Measurements from ENCODE around the gene ZNF280B.
A peak's percentile ranks its signal among the peaks of the same experiment; 100 is the strongest.
"Not testable (repeated sequence)": the region's sequence is repeated elsewhere in the genome, so short reads cannot be mapped to it uniquely, and the experiment has no call there.

Gene ZNF280B

DNA sequence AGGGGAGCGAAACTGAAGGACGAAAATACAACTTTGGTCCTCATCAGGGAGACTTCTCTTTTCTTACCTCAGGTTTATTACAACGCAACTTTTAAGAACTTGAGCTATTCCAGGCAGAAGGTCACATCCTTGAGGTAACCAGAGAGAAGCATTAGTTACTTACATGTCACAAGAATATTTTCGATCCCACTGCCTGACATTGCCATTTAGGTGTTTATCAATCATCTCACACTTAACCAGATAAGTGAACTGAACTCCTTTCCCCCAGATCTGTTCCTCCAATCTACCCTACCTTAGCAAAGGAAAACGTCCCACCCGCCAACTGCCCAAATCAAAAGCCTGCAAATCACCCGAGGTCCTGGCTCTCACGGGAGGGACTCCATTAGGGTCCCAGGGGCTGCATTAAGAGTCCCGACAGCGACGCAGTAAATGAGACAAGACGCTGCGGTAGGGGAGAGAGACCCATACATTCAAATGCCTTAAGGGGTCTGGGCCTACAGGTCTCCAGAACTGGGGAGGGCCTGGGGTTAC, 734 bp downstream of the ZNF280B start:
- Histone ChIP-seq H3K27me3 (ENCODE audit: control insufficient read depth in 2 of 2, insufficient read depth in 2 of 2, low read length in 2 of 2) (peaks cover 0 to 3% of the 10 kb centered on the region in 2 donors), H3K4me3 (ENCODE audit: low read length in 2 of 2) (peak overlapping the region; percentile 68 to 75), H3K27ac (ENCODE audit: low read depth in 2 of 2, low read length in 2 of 2) (no peak overlapping the region), H3K9ac (ENCODE audit: low read depth in 1 of 2, low read length in 2 of 2) (peak overlapping the region in 1 of 2 donors; percentile 53), H3K9me3 (ENCODE audit: control insufficient read depth in 2 of 2, low read length in 2 of 2) (no peaks in the 10 kb centered on the region), H3K4me1 (ENCODE audit: control insufficient read depth in 2 of 2, insufficient read depth in 2 of 2, low read length in 2 of 2) (peaks cover 3 to 5% of the 10 kb centered on the region in 2 donors), H3K36me3 (ENCODE audit: control insufficient read depth in 2 of 2, insufficient read depth in 2 of 2, low read length in 2 of 2) (no peaks in the 10 kb centered on the region)

DNA sequence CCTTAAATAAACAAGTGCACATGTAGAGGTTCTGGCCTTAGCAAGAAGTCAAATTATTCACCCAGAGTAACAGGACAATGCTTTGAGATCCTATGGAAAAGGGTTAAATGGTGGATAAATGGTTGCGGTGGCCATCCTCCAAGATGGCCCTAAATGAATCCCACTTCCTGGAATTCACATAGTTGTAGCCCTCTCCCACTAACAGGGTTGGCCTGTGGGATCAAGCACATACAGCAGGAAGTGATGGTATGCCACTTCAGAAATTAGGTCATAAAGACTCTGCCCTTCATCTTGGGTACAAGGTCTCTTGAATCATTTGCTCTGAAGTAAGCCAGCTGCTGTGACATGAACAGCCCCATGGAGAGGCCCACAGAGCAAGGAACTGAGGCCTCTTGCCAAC, 1.8 kb downstream of the ZNF280B start:
- Histone ChIP-seq H3K36me3 (ENCODE audit: control insufficient read depth in 2 of 2, insufficient read depth in 2 of 2, low read length in 2 of 2) (no peaks in the 10 kb centered on the region), H3K4me1 (ENCODE audit: control insufficient read depth in 2 of 2, insufficient read depth in 2 of 2, low read length in 2 of 2) (peaks cover 3 to 5% of the 10 kb centered on the region in 2 donors), H3K9me3 (ENCODE audit: control insufficient read depth in 2 of 2, low read length in 2 of 2) (no peaks in the 10 kb centered on the region), H3K9ac (ENCODE audit: low read depth in 1 of 2, low read length in 2 of 2) (no peak overlapping the region), H3K27ac (ENCODE audit: low read depth in 2 of 2, low read length in 2 of 2) (no peak overlapping the region), H3K4me3 (ENCODE audit: low read length in 2 of 2) (no peak overlapping the region), H3K27me3 (ENCODE audit: control insufficient read depth in 2 of 2, insufficient read depth in 2 of 2, low read length in 2 of 2) (peaks cover 0 to 3% of the 10 kb centered on the region in 2 donors)

DNA sequence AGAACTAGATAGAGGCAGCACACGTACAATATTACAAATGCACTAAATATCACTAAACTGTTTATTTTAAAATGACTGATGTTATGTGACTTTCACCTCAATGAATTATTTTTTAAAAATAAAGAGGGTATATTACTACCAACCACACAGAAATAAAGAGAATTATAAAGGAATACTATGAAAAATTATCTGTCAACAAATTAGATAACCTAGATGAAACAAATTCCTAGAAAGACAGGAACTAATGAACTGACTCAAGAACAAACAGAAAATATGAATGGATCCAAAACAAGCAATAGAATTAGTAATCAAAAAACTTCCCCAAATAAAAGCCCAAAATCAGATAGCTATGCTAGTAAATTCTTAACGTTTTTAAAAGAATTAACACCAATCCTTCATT, 10.3 kb downstream of the ZNF280B start:
- Histone ChIP-seq H3K27ac (ENCODE audit: low read depth in 2 of 2, low read length in 2 of 2) (no peak overlapping the region), H3K9me3 (ENCODE audit: control insufficient read depth in 2 of 2, low read length in 2 of 2) (no peaks in the 10 kb centered on the region), H3K9ac (ENCODE audit: low read depth in 1 of 2, low read length in 2 of 2) (no peak overlapping the region), H3K36me3 (ENCODE audit: control insufficient read depth in 2 of 2, insufficient read depth in 2 of 2, low read length in 2 of 2) (no peaks in the 10 kb centered on the region), H3K4me3 (ENCODE audit: low read length in 2 of 2) (no peak overlapping the region), H3K4me1 (ENCODE audit: control insufficient read depth in 2 of 2, insufficient read depth in 2 of 2, low read length in 2 of 2) (no peaks in the 10 kb centered on the region), H3K27me3 (ENCODE audit: control insufficient read depth in 2 of 2, insufficient read depth in 2 of 2, low read length in 2 of 2) (no peaks in the 10 kb centered on the region)

DNA sequence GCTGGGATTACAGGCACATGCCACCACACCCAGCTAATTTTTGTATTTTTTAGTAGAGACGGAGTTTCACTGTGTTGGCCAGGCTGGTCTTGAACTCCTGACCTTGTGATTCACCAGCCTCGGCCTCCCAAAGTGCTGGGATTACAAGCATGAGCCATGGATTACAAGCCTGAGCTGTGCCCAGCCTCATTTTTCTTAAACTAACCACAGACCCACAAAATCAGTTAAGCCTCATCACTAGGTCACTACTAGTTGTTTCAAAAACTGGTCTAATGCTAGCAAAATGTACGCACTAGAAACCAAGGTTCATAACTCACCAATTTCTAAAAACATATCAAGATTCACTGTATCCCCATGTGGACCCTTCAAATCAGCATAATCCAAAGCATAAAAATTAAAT, 17.0 kb downstream of the ZNF280B start:
- not testable (repeated sequence) for H3K9me3 ChIP-seq (ENCODE audit: control insufficient read depth in 2 of 2, low read length in 2 of 2); H3K4me1 ChIP-seq (ENCODE audit: control insufficient read depth in 2 of 2, insufficient read depth in 2 of 2, low read length in 2 of 2); H3K9ac ChIP-seq (ENCODE audit: low read depth in 1 of 2, low read length in 2 of 2); H3K4me3 ChIP-seq (ENCODE audit: low read length in 2 of 2); H3K36me3 ChIP-seq (ENCODE audit: control insufficient read depth in 2 of 2, insufficient read depth in 2 of 2, low read length in 2 of 2); H3K27ac ChIP-seq (ENCODE audit: low read depth in 2 of 2, low read length in 2 of 2); H3K27me3 ChIP-seq (ENCODE audit: control insufficient read depth in 2 of 2, insufficient read depth in 2 of 2, low read length in 2 of 2)

DNA sequence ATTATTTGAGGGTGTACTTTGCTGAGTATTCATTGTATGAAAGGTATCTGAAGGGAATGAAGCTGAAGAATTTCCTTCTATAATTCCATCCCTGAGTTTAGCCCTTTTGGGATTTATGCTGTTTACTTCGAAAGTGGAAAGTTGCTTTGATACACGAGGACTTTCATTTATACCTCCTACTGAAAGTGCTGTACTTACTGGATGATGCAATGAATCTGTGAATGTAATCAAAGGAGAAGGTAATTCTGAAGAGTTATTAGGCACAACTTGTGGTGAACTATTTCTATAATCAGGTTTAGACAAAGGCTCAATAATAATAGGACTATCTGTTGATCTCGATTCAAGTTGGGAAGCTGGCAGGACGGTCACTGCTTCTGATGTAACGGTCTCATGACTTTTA, 19.8 kb downstream of the ZNF280B start:
- Histone ChIP-seq H3K36me3 (ENCODE audit: control insufficient read depth in 2 of 2, insufficient read depth in 2 of 2, low read length in 2 of 2) (no peaks in the 10 kb centered on the region), H3K27ac (ENCODE audit: low read depth in 2 of 2, low read length in 2 of 2) (no peak overlapping the region), H3K4me3 (ENCODE audit: low read length in 2 of 2) (no peak overlapping the region), H3K9me3 (ENCODE audit: control insufficient read depth in 2 of 2, low read length in 2 of 2) (no peaks in the 10 kb centered on the region), H3K9ac (ENCODE audit: low read depth in 1 of 2, low read length in 2 of 2) (no peak overlapping the region), H3K4me1 (ENCODE audit: control insufficient read depth in 2 of 2, insufficient read depth in 2 of 2, low read length in 2 of 2) (no peaks in the 10 kb centered on the region), H3K27me3 (ENCODE audit: control insufficient read depth in 2 of 2, insufficient read depth in 2 of 2, low read length in 2 of 2) (no peaks in the 10 kb centered on the region)

DNA sequence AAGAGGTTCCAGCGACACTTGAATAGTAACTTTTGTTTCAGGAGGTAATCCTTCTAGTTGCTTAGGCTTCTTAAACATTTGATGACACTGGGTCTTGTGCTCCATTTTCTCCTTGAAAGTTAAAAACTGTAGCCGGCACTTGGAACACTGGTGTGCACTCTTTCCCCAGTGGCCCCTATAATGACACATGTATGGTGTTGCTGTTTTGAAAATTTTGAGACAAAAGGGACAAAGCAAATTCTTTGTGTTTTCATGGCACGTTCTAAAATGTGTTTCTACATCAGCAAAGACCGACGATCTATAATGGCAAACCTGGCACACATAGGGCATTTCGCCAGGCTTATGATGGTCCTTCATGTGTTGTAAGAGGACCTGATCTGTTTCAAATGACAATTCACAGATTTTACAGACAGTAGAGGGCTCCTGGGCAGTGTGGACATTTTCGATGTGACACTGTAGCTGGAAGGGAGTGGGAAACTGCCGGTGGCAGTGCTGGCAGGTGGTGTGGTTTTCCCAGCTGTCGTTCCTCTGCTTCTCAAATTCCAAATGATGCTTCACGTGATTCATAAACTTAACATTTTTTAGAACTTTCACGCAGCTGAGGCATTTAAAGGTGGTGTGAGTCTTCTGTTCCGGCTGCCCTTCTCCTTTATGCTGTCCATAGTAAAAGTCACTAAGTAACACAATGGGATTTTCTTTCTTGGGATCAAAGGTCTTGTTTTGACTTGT, 20.5 kb downstream of the ZNF280B start:
- no peak overlapping the region for H3K9ac ChIP-seq (ENCODE audit: low read depth in 1 of 2, low read length in 2 of 2)
- H3K9me3 ChIP-seq (ENCODE audit: control insufficient read depth in 2 of 2, low read length in 2 of 2) = no peaks in the 10 kb centered on the region
- no peak overlapping the region for H3K4me3 ChIP-seq (ENCODE audit: low read length in 2 of 2)
- H3K27ac ChIP-seq (ENCODE audit: low read depth in 2 of 2, low read length in 2 of 2) = no peak overlapping the region
- H3K36me3 ChIP-seq (ENCODE audit: control insufficient read depth in 2 of 2, insufficient read depth in 2 of 2, low read length in 2 of 2) = no peaks in the 10 kb centered on the region
- H3K4me1 ChIP-seq (ENCODE audit: control insufficient read depth in 2 of 2, insufficient read depth in 2 of 2, low read length in 2 of 2) = no peaks in the 10 kb centered on the region
- no peaks in the 10 kb centered on the region for H3K27me3 ChIP-seq (ENCODE audit: control insufficient read depth in 2 of 2, insufficient read depth in 2 of 2, low read length in 2 of 2)

DNA sequence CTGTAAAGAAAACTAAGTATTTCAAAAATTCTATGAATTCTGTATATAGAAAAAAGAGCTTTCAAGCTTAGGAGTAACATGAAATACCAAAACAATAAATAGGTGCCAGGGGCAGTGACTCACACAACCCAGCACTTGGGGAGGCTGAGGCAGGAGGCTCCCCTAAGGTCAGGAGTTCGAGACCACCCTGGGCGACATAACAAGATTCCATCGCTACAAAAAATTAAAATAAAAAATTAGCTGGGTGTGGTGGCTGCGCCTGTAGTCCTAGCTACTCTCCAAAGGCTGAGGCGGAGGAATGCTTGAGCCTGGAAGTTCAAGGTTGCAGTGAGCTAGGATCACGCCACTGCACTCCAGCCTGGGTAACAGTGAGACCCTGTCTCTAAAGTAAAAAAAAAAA, 21.5 kb downstream of the ZNF280B start:
- no peaks in the 10 kb centered on the region for H3K27me3 ChIP-seq (ENCODE audit: control insufficient read depth in 2 of 2, insufficient read depth in 2 of 2, low read length in 2 of 2)
- H3K36me3 ChIP-seq (ENCODE audit: control insufficient read depth in 2 of 2, insufficient read depth in 2 of 2, low read length in 2 of 2) = no peaks in the 10 kb centered on the region
- no peak overlapping the region for H3K4me3 ChIP-seq (ENCODE audit: low read length in 2 of 2)
- H3K4me1 ChIP-seq (ENCODE audit: control insufficient read depth in 2 of 2, insufficient read depth in 2 of 2, low read length in 2 of 2) = no peaks in the 10 kb centered on the region
- no peak overlapping the region for H3K27ac ChIP-seq (ENCODE audit: low read depth in 2 of 2, low read length in 2 of 2)
- no peak overlapping the region for H3K9ac ChIP-seq (ENCODE audit: low read depth in 1 of 2, low read length in 2 of 2)
- H3K9me3 ChIP-seq (ENCODE audit: control insufficient read depth in 2 of 2, low read length in 2 of 2) = no peaks in the 10 kb centered on the region

DNA sequence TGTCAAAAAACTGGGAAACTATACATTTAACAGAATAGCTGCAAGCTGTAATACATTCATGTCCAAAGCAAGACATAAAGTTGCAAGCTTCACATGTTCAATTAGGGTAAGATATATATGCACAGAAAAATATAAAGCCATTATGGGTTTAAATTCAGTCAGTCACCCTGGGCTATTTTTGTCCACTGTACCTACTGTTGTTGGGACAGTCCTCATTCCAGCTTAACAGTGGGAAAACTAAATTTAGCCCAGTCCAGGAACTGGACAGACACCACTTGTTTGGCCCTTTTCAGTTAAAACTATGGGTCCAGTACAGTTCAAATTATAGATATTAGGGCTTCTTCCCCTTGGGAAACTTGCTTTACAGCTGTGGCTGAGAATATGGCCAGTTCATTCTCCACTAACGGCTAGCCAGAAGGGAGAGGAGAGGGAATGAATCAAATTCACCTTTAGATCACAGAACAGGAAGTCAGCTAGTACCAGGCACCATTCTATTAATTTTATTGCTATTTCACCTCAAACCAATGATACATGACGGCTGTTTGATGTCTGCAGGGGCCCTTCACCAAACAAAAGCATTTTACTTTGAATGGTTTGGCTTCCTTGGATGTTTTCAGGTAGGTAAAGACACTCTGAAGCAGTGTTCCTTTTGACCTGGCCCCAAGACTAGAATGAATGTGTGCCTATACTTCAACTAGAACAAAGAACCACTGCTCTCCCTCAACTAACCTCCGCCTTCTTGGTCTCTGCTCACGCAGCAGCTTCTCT, 22.2 kb downstream of the ZNF280B start:
- no peak overlapping the region for H3K9ac ChIP-seq (ENCODE audit: low read depth in 1 of 2, low read length in 2 of 2)
- H3K36me3 ChIP-seq (ENCODE audit: control insufficient read depth in 2 of 2, insufficient read depth in 2 of 2, low read length in 2 of 2) = no peaks in the 10 kb centered on the region
- no peaks in the 10 kb centered on the region for H3K4me1 ChIP-seq (ENCODE audit: control insufficient read depth in 2 of 2, insufficient read depth in 2 of 2, low read length in 2 of 2)
- no peaks in the 10 kb centered on the region for H3K27me3 ChIP-seq (ENCODE audit: control insufficient read depth in 2 of 2, insufficient read depth in 2 of 2, low read length in 2 of 2)
- H3K9me3 ChIP-seq (ENCODE audit: control insufficient read depth in 2 of 2, low read length in 2 of 2) = no peaks in the 10 kb centered on the region
- H3K4me3 ChIP-seq (ENCODE audit: low read length in 2 of 2) = no peak overlapping the region
- H3K27ac ChIP-seq (ENCODE audit: low read depth in 2 of 2, low read length in 2 of 2) = no peak overlapping the region

DNA sequence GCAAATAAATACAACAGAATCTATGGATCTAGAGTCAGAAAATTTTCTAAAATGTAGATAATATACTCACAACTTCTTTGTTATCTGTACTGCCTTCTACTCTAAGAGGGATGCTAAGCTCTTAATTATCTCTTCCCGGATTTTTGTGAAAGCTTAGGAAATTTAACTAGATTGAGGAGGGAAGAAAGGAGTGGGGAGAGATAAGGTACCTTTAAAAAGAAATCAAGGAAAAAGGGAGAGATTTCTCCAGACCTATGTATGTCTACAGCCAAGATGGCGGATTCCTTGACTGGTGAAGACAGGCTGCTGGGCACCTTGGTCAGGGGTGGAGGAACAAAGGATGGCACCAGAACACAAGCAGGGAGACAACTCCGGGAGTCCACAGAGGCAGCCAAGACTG, 23.0 kb downstream of the ZNF280B start:
- Histone ChIP-seq H3K36me3 (ENCODE audit: control insufficient read depth in 2 of 2, insufficient read depth in 2 of 2, low read length in 2 of 2) (no peaks in the 10 kb centered on the region), H3K27me3 (ENCODE audit: control insufficient read depth in 2 of 2, insufficient read depth in 2 of 2, low read length in 2 of 2) (no peaks in the 10 kb centered on the region), H3K27ac (ENCODE audit: low read depth in 2 of 2, low read length in 2 of 2) (no peak overlapping the region), H3K4me3 (ENCODE audit: low read length in 2 of 2) (no peak overlapping the region), H3K4me1 (ENCODE audit: control insufficient read depth in 2 of 2, insufficient read depth in 2 of 2, low read length in 2 of 2) (no peaks in the 10 kb centered on the region), H3K9ac (ENCODE audit: low read depth in 1 of 2, low read length in 2 of 2) (no peak overlapping the region), H3K9me3 (ENCODE audit: control insufficient read depth in 2 of 2, low read length in 2 of 2) (no peaks in the 10 kb centered on the region)

DNA sequence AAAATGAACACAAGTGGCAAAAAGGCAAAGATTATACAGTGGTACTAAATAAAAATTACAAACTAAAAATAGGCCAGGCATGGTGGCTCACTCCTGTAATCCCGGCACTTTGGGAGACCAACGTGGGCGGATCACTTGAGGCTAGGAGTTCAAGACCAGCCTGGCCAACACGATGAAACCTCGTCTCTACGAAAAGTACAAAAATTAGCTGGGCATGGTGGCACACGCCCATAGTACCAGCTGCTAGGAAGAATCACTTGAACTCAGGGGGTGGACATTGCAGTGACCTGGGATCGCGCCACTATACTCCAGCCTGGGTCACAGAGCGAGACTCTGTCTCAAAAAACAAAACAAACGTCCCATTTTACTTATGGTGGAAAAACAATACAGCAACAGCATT, 24.5 kb downstream of the ZNF280B start:
- Histone ChIP-seq H3K27ac (ENCODE audit: low read depth in 2 of 2, low read length in 2 of 2) (no peak overlapping the region), H3K9me3 (ENCODE audit: control insufficient read depth in 2 of 2, low read length in 2 of 2) (no peaks in the 10 kb centered on the region), H3K27me3 (ENCODE audit: control insufficient read depth in 2 of 2, insufficient read depth in 2 of 2, low read length in 2 of 2) (no peaks in the 10 kb centered on the region), H3K4me3 (ENCODE audit: low read length in 2 of 2) (no peak overlapping the region), H3K9ac (ENCODE audit: low read depth in 1 of 2, low read length in 2 of 2) (no peak overlapping the region), H3K36me3 (ENCODE audit: control insufficient read depth in 2 of 2, insufficient read depth in 2 of 2, low read length in 2 of 2) (no peaks in the 10 kb centered on the region), H3K4me1 (ENCODE audit: control insufficient read depth in 2 of 2, insufficient read depth in 2 of 2, low read length in 2 of 2) (no peaks in the 10 kb centered on the region)
